ENCODE results near the gene SLC9A6. TPM values are rescaled to one million over a fixed set of nuclear protein-coding genes. Genes with fewer than 3 reads are reported as not detected.

SLC9A6 gene
- total and polyA plus RNA-seq, 5 donors: 16.0 to 19.8 (median 18.0) TPM

DNA sequence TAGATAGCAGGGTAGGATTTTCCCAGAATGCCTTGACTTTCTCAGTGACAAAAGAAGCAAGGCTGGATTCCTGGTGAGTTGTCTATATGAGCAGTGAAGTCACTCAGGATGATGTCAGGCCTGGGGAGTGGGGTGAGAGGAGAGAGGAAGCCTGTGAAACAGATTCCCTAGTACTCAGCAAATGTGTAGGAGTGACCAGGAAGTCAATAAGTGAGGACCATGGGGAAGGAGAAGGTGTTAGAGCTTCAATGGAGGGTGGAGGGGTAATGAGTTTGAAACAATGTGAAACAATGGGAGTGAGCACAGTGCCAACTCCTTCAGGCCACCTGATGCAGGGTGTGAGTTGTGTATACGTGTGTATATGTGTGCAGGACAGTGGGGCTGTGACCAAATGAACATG lies 2.4 kb upstream of the SLC9A6 start:
- Histone ChIP-seq H3K27ac (ENCODE audit: low read length) (no peak overlapping the region), H3K27me3 (ENCODE audit: control insufficient read depth, insufficient read depth) (no peaks in the 10 kb centered on the region), H3K4me3 (ENCODE audit: low read length) (no peak overlapping the region), H3K9me3 (ENCODE audit: control insufficient read depth, low read length) (no peaks in the 10 kb centered on the region), H3K4me1 (ENCODE audit: control insufficient read depth, insufficient read depth, low read length) (no peaks in the 10 kb centered on the region)
- 70% methylated on average over 1 of the region's 1 CpG for WGBS
- intact Hi-C loops (cut with DNase I): no loop called here
- ATAC-seq (no peak), DNase-seq (peak in 1 of 3 donors; percentile 24)

- Histone ChIP-seq H3K9me3 (ENCODE audit: control insufficient read depth, low read length) (no peaks in the 10 kb centered on the region), H3K4me3 (ENCODE audit: low read length) (peak overlapping the region; percentile 84), H3K27me3 (ENCODE audit: control insufficient read depth, insufficient read depth) (no peaks in the 10 kb centered on the region), H3K27ac (ENCODE audit: low read length) (no peak overlapping the region), H3K4me1 (ENCODE audit: control insufficient read depth, insufficient read depth, low read length) (no peaks in the 10 kb centered on the region)
- intact Hi-C loops (cut with DNase I): no loop called here
- ATAC-seq (no peak), DNase-seq (no peak)
- WGBS: 38% methylated on average over 2 of the region's 2 CpGs
These were observed 979 bp upstream of the SLC9A6 start for GRCh38 chrX:135984256-135984655.

DNA sequence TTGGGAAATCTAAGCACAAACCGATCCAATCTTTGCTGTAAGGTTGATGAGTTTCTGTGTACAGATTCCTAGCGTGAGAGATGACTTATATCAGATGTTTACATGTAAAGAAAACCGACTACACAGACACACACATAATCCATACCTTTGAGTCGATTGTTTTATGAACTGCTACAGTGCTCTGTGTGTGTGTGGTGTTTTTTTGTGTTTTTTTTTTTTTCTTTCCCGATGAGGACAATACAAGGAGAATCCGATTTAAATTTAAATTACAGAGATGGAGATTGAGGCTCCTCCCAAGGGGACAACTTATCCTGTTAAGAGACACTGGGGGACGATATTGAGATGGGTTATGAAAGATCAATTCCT lies 461 bp upstream of the SLC9A6 start:
- peak overlapping the region; percentile 84 for H3K4me3 ChIP-seq (ENCODE audit: low read length)
- H3K9me3 ChIP-seq (ENCODE audit: control insufficient read depth, low read length): no peaks in the 10 kb centered on the region
- intact Hi-C loops (cut with DNase I): no loop called here
- DNase-seq (no peak), ATAC-seq (peak in 1 of 2 donors; percentile 14)
- H3K4me1 ChIP-seq (ENCODE audit: control insufficient read depth, insufficient read depth, low read length): no peaks in the 10 kb centered on the region
- H3K27ac ChIP-seq (ENCODE audit: low read length): peak overlapping the region; percentile 95
- WGBS: 2% methylated on average over 7 of the region's 7 CpGs
- no peaks in the 10 kb centered on the region for H3K27me3 ChIP-seq (ENCODE audit: control insufficient read depth, insufficient read depth)

- peak overlapping the region; percentile 84 for H3K4me3 ChIP-seq (ENCODE audit: low read length)
- under 1% methylated on average over 15 of the region's 15 CpGs for WGBS
- H3K27me3 ChIP-seq (ENCODE audit: control insufficient read depth, insufficient read depth): no peaks in the 10 kb centered on the region
- no peaks in the 10 kb centered on the region for H3K9me3 ChIP-seq (ENCODE audit: control insufficient read depth, low read length)
- peak in 1 of 3 donors; percentile 22 for DNase-seq
- no peaks in the 10 kb centered on the region for H3K4me1 ChIP-seq (ENCODE audit: control insufficient read depth, insufficient read depth, low read length)
- intact Hi-C loops (cut with DNase I): no loop called here
- H3K27ac ChIP-seq (ENCODE audit: low read length): no peak overlapping the region
- no peak for ATAC-seq
These were observed 707 bp downstream of the SLC9A6 start for GRCh38 chrX:135985973-135986310.

- ATAC-seq (no peak), DNase-seq (no peak)
- H3K4me3 ChIP-seq (ENCODE audit: low read length): no peak overlapping the region
- no peaks in the 10 kb centered on the region for H3K27me3 ChIP-seq (ENCODE audit: control insufficient read depth, insufficient read depth)
- no peak overlapping the region for H3K27ac ChIP-seq (ENCODE audit: low read length)
- H3K4me1 ChIP-seq (ENCODE audit: control insufficient read depth, insufficient read depth, low read length): no peaks in the 10 kb centered on the region
- WGBS: 94% methylated on average over 4 of the region's 4 CpGs
- intact Hi-C loops (cut with DNase I): no loop called here
- H3K9me3 ChIP-seq (ENCODE audit: control insufficient read depth, low read length): no peaks in the 10 kb centered on the region
These were observed 3.0 kb downstream of the SLC9A6 start for GRCh38 chrX:135988245-135988644.

DNA sequence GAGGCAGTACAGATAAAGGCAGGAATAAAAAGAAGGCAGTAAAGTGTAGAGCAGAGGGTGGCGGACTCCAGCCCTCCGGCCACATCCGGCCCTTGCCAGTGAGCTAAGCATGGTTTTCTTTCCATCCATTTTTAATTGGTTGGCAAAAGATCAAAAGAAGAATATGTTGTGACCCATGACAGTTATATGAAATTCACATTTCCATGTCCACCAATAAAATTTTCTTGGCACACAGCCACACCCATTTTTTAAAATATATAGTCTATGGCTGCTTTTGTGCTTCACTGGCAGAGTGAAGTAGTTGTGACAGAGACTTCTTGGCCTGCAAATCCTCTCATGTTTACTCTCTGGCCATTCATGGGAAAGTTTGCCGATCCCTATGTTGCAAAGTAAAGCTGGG lies 29.8 kb downstream of the SLC9A6 start:
- Histone ChIP-seq H3K27ac (ENCODE audit: low read length) (no peak overlapping the region), H3K4me3 (ENCODE audit: low read length) (no peak overlapping the region), H3K4me1 (ENCODE audit: control insufficient read depth, insufficient read depth, low read length) (no peaks in the 10 kb centered on the region), H3K9me3 (ENCODE audit: control insufficient read depth, low read length) (no peaks in the 10 kb centered on the region), H3K27me3 (ENCODE audit: control insufficient read depth, insufficient read depth) (no peaks in the 10 kb centered on the region)
- WGBS: 92% methylated on average over 4 of the region's 4 CpGs
- intact Hi-C loops (cut with DNase I): no loop called here
- DNase-seq (no peak), ATAC-seq (no peak)

GRCh38 chrX:136016881-136017280 lies 31.6 kb downstream of the SLC9A6 start:
- H3K4me3 ChIP-seq (ENCODE audit: low read length): no peak overlapping the region

GRCh38 chrX:136019226-136019625 lies 34.0 kb downstream of the SLC9A6 start:
- WGBS: 75% methylated on average over 5 of the region's 5 CpGs
- ATAC-seq: no peak

More at GRCh38 chrX:136016881-136017280, 31.6 kb downstream of the SLC9A6 start:
- H3K9me3 ChIP-seq (ENCODE audit: control insufficient read depth, low read length): no peaks in the 10 kb centered on the region
- ATAC-seq (no peak), DNase-seq (no peak)
- no peaks in the 10 kb centered on the region for H3K4me1 ChIP-seq (ENCODE audit: control insufficient read depth, insufficient read depth, low read length)
- H3K27me3 ChIP-seq (ENCODE audit: control insufficient read depth, insufficient read depth): no peaks in the 10 kb centered on the region
- WGBS: 77% methylated on average over 2 of the region's 2 CpGs
- intact Hi-C loops (cut with DNase I): no loop called here
- H3K27ac ChIP-seq (ENCODE audit: low read length): no peak overlapping the region

DNA sequence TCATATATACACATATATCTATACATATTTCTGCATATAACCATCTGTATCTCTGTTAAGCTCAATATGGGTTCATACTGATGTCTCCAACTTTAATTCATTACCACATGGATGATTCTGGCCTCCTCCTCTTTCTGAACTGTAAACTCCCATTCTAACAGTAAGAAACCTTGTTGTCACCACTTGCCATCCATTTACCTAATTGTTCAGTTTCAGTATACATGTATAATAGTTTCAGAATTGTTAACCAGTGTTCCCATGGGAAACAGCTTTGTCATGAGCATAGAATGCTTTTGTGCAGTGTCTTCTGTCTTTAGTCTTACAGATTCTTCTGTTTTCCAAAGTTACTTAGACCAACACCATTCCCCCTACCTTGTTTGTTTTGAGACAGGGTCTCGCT lies 35.9 kb downstream of the SLC9A6 start:
- ATAC-seq (no peak), DNase-seq (no peak)
- Histone ChIP-seq H3K4me1 (ENCODE audit: control insufficient read depth, insufficient read depth, low read length) (no peaks in the 10 kb centered on the region), H3K27me3 (ENCODE audit: control insufficient read depth, insufficient read depth) (no peaks in the 10 kb centered on the region), H3K9me3 (ENCODE audit: control insufficient read depth, low read length) (no peaks in the 10 kb centered on the region), H3K4me3 (ENCODE audit: low read length) (no peak overlapping the region), H3K27ac (ENCODE audit: low read length) (no peak overlapping the region)
- intact Hi-C loops (cut with DNase I): loop anchor here in 2 of 4 donors (10.0 kb wide), 3 partner anchors 134 to 184 kb away; no protein-coding TSS in a partner anchor
- 96% methylated on average over 1 of the region's 1 CpG for WGBS

More at GRCh38 chrX:136019226-136019625, 34.0 kb downstream of the SLC9A6 start:
- H3K27me3 ChIP-seq (ENCODE audit: control insufficient read depth, insufficient read depth): no peaks in the 10 kb centered on the region
- intact Hi-C loops (cut with DNase I): no loop called here
- H3K4me1 ChIP-seq (ENCODE audit: control insufficient read depth, insufficient read depth, low read length): no peaks in the 10 kb centered on the region
- no peak overlapping the region for H3K27ac ChIP-seq (ENCODE audit: low read length)
- H3K9me3 ChIP-seq (ENCODE audit: control insufficient read depth, low read length): no peaks in the 10 kb centered on the region
- DNase-seq: no peak
- H3K4me3 ChIP-seq (ENCODE audit: low read length): no peak overlapping the region

DNA sequence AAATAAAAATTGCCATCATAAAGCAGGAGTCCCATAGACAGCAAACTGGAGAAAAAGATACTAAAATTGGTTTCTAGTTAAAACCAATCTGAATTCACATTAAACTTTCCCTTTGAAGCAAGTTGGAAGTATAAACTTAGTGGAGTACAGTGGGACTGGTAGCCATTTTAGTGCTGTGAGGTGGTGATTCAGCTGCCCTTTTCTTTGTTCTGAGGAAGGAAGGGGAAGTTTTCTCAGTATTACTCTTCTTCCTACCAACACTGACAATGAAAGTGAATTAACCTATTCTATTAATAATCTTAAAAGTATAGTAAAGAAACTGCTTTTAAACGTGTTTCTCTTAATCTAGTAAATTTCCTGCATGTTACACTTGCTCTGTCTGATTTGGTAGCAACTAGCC lies 36.7 kb downstream of the SLC9A6 start:
- H3K4me1 ChIP-seq (ENCODE audit: control insufficient read depth, insufficient read depth, low read length): no peaks in the 10 kb centered on the region
- WGBS: 75% methylated on average over 1 of the region's 1 CpG
- H3K4me3 ChIP-seq (ENCODE audit: low read length): no peak overlapping the region
- DNase-seq (no peak), ATAC-seq (no peak)
- H3K27me3 ChIP-seq (ENCODE audit: control insufficient read depth, insufficient read depth): no peaks in the 10 kb centered on the region
- intact Hi-C loops (cut with DNase I): loop anchor here in 2 of 4 donors (10.0 kb wide), 3 partner anchors 133 to 183 kb away; no protein-coding TSS in a partner anchor
- H3K27ac ChIP-seq (ENCODE audit: low read length): no peak overlapping the region
- no peaks in the 10 kb centered on the region for H3K9me3 ChIP-seq (ENCODE audit: control insufficient read depth, low read length)

DNA sequence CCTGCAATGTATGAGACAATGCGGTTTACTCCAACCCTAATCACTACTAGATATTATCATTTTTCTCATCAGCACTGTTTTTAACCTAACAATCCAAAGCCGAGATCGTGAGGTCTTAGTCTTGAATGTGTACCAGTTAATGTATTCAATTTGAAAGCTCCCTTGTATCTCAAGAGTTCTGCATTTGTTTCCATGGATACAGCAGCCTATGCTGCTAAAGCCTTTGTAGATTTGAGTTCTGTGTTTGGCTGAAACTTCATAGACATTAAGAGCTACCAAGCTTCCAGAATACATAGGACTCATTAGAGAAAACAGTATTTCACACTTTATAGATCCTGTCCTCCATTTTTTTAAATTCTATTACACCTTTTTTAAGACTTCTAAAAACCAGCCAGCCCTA lies 39.9 kb downstream of the SLC9A6 start:
- H3K9me3 ChIP-seq (ENCODE audit: control insufficient read depth, low read length): no peaks in the 10 kb centered on the region
- ATAC-seq: no peak
- WGBS: 83% methylated on average over 3 of the region's 3 CpGs
- H3K4me1 ChIP-seq (ENCODE audit: control insufficient read depth, insufficient read depth, low read length): no peaks in the 10 kb centered on the region
- intact Hi-C loops (cut with DNase I): loop anchor here in 3 of 4 donors (5.0 to 10.0 kb wide), 5 partner anchors 130 to 242 kb away; no protein-coding TSS in a partner anchor
- no peaks in the 10 kb centered on the region for H3K27me3 ChIP-seq (ENCODE audit: control insufficient read depth, insufficient read depth)
- no peak overlapping the region for H3K27ac ChIP-seq (ENCODE audit: low read length)
- H3K4me3 ChIP-seq (ENCODE audit: low read length): no peak overlapping the region
- no peak for DNase-seq

DNA sequence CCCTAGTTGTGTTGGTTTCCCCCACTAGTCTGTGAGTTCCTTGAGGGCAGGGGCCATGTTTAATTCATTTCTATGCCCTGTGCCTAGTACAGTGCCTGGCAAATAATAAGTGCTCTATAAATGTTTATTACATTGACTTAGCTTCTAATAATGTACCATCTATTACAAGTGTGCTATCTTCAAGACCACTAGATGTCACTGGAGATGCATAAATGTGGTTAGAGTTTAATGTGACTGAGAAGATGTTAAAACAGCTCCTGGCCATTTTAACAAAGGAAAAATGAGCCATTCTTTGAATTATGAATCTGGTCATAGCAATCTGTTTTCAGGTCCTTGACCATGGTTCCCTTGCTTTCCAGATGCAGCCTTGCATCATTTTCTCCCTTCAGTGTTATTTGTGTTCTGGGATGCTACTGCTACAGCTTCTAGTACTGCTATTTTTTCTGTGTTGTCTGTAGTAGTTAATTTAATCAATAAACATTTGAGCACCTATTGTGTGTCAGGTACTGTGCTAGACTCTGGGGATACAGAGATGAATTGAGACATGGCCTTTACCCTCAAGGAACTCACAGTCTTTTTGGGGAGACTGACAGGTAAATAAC lies 43.2 kb downstream of the SLC9A6 start:
- H3K27ac ChIP-seq (ENCODE audit: low read length): peak overlapping the region; percentile 39

More for the DNA sequence above, 43.2 kb downstream of the SLC9A6 start:
- no peaks in the 10 kb centered on the region for H3K4me1 ChIP-seq (ENCODE audit: control insufficient read depth, insufficient read depth, low read length)
- H3K4me3 ChIP-seq (ENCODE audit: low read length): no peak overlapping the region
- intact Hi-C loops (cut with DNase I): loop anchor here in 3 of 4 donors (2.0 to 10.0 kb wide), 6 partner anchors 126 to 239 kb away; no protein-coding TSS in a partner anchor
- peak in 1 of 2 donors; percentile 48 for ATAC-seq
- no peaks in the 10 kb centered on the region for H3K9me3 ChIP-seq (ENCODE audit: control insufficient read depth, low read length)
- no peak for DNase-seq
- no peaks in the 10 kb centered on the region for H3K27me3 ChIP-seq (ENCODE audit: control insufficient read depth, insufficient read depth)

Measured in right cardiac atrium (tissue), 5 donors.